HG02610 (cell line): ENCODE results near the gene RMC1.

Experiments
- ATAC-seq: cut with Tn5 transposase; IDR thresholded peaks from one replicate; pipeline ENCODE4 v1.9.1; 2021; ENCODE audit warnings: mild to moderate bottlenecking, moderate library complexity; ENCODE audit not compliant: unreplicated experiment

Gene RMC1

GRCh38 chr18:23580677-23581367 lies 77.5 kb downstream of the RMC1 start:
- no peak for ATAC-seq
